WTC11 (cell line): ENCODE results near the gene ACADVL. TPM values are rescaled to one million over a fixed set of nuclear protein-coding genes. Genes with fewer than 3 reads are reported as not detected.

Source experiments
- ATAC-seq: fragments of 200-7000 bp; cut with Tn5 transposase; 2 replicates; pipeline ENCODE4 v1.10.0; 2021; ENCODE audit warnings: mild to moderate bottlenecking, moderate library complexity
- CTCF ChIA-PET: fragments of 300-600 bp; sonication (Branson Sonifier 250); formaldehyde crosslinking; loops from one replicate; lab custom pipeline; 2021; ENCODE audit warnings: antibody characterized with exemption; lab: Charles Lee
- POLR2A ChIA-PET: fragments of 350-600 bp; sonication (Branson Sonifier 250); formaldehyde crosslinking; loops from one replicate; lab custom pipeline; 2021; ENCODE audit warnings: antibody characterized with exemption; lab: Charles Lee
- DNase-seq: peaks from one replicate; pipeline ENCODE4 v3.0.0; 2021; ENCODE audit warnings: low spot score
- H3K27ac Mint-ChIP-seq: 2 replicates; pipeline ENCODE4 v1.8.0; 2021; ENCODE audit warnings: mixed read lengths
- H3K27me3 Mint-ChIP-seq: 2 replicates; pipeline ENCODE4 v1.8.0; 2021; ENCODE audit warnings: low read depth, mild to moderate bottlenecking, moderate library complexity, mixed read lengths
- H3K36me3 Mint-ChIP-seq: 2 replicates; pipeline ENCODE4 v1.8.0; 2021; ENCODE audit warnings: mixed read lengths
- H3K4me1 Mint-ChIP-seq: 2 replicates; pipeline ENCODE4 v1.8.0; 2022; ENCODE audit warnings: mixed read lengths
- H3K4me3 Mint-ChIP-seq: 2 replicates; pipeline ENCODE4 v1.8.0; 2021; ENCODE audit warnings: mild to moderate bottlenecking, moderate library complexity, mixed read lengths
- H3K9me3 Mint-ChIP-seq: 2 replicates; pipeline ENCODE4 v1.8.0; 2021; ENCODE audit warnings: mixed read lengths
- HMGA2 ChIP-seq: fragments of 250-450 bp; sonication (Bioruptor Pico); IDR thresholded peaks from 2 replicates; pipeline ENCODE4 v1.4.0; 2021; ENCODE audit warnings: mild to moderate bottlenecking, moderate library complexity
- JUN ChIP-seq: sonication (generic); formaldehyde crosslinking; IDR thresholded peaks from 2 replicates; pipeline ENCODE4 v1.8.0; 2023; ENCODE audit warnings: mild to moderate bottlenecking, missing genetic modification reagents
- NFATC4 ChIP-seq: fragments of 250-450 bp; sonication (Bioruptor Pico); IDR thresholded peaks from 2 replicates; pipeline ENCODE4 v1.9.0; 2021; ENCODE audit warnings: mild to moderate bottlenecking
- OVOL2 ChIP-seq: fragments of 250-450 bp; sonication (Bioruptor Pico); IDR thresholded peaks from 2 replicates; pipeline ENCODE4 v1.9.0; 2021; ENCODE audit warnings: mild to moderate bottlenecking, borderline replicate concordance
- SOX15 ChIP-seq: fragments of 250-450 bp; sonication (Bioruptor Pico); IDR thresholded peaks from 2 replicates; pipeline ENCODE4 v1.9.0; 2021; ENCODE audit warnings: mild to moderate bottlenecking
- TCF7 ChIP-seq: sonication (generic); formaldehyde crosslinking; IDR thresholded peaks from 2 replicates; pipeline ENCODE4 v1.8.0; 2022; ENCODE audit warnings: mild to moderate bottlenecking, low read depth, missing genetic modification reagents, moderate library complexity
- ZNF232 ChIP-seq: sonication (generic); formaldehyde crosslinking; IDR thresholded peaks from 2 replicates; pipeline ENCODE4 v1.8.0; 2022; ENCODE audit warnings: mild to moderate bottlenecking, missing genetic modification reagents
- ZNF263 ChIP-seq: sonication (generic); formaldehyde crosslinking; IDR thresholded peaks from 2 replicates; pipeline ENCODE4 v1.8.1; 2022; ENCODE audit warnings: low read depth, mild to moderate bottlenecking, moderate library complexity, missing genetic modification reagents
- ZNF671 ChIP-seq: fragments of 250-450 bp; sonication (Bioruptor Pico); IDR thresholded peaks from 2 replicates; pipeline ENCODE4 v1.8.0; 2021; ENCODE audit warnings: mild to moderate bottlenecking
- total RNA-seq: library from RNA; stranded (reverse); gene quantifications from 3 replicates; pipeline ENCODE4 v1.2.3, GENCODE V29; 2021
- TF ChIP-seq, protein P1 (sequence below): fragments of 250-450 bp; sonication (Bioruptor Pico); IDR thresholded peaks from 2 replicates; pipeline ENCODE4 v1.9.0; 2021; ENCODE audit warnings: mild to moderate bottlenecking
- TF ChIP-seq, protein P2 (sequence below): sonication (generic); formaldehyde crosslinking; IDR thresholded peaks from 2 replicates; pipeline ENCODE4 v1.8.1; 2023; ENCODE audit warnings: mild to moderate bottlenecking, moderate library complexity, missing genetic modification reagents
- TF ChIP-seq, protein P3 (sequence below): sonication (generic); formaldehyde crosslinking; IDR thresholded peaks from 2 replicates; pipeline ENCODE4 v1.8.1; 2022; ENCODE audit warnings: low read depth, mild to moderate bottlenecking, moderate library complexity, missing genetic modification reagents, borderline replicate concordance
- TF ChIP-seq, protein P4 (sequence below): fragments of 250-450 bp; sonication (Bioruptor Pico); IDR thresholded peaks from 2 replicates; pipeline ENCODE4 v1.9.0; 2021; ENCODE audit warnings: mild to moderate bottlenecking
- TF ChIP-seq, protein P5 (sequence below): fragments of 250-450 bp; sonication (Bioruptor Pico); conservative IDR thresholded peaks from 2 replicates; pipeline ENCODE4 v1.9.0; 2021; ENCODE audit warnings: mild to moderate bottlenecking
- TF ChIP-seq, protein P6 (sequence below): sonication (generic); formaldehyde crosslinking; IDR thresholded peaks from 2 replicates; pipeline ENCODE4 v1.8.0; 2023; ENCODE audit warnings: mild to moderate bottlenecking, missing genetic modification reagents
- TF ChIP-seq, protein P7 (sequence below): fragments of 200-600 bp; IDR thresholded peaks from 2 replicates; pipeline ENCODE4 v1.8.0; 2022; ENCODE audit warnings: antibody characterized with exemption
- TF ChIP-seq, protein P8 (sequence below): sonication (generic); formaldehyde crosslinking; IDR thresholded peaks from 2 replicates; pipeline ENCODE4 v1.8.1; 2023; ENCODE audit warnings: mild to moderate bottlenecking, missing genetic modification reagents, moderate library complexity

Gene ACADVL
- total RNA-seq, 1 experiment from 2014 or later = 236 TPM

DNA sequence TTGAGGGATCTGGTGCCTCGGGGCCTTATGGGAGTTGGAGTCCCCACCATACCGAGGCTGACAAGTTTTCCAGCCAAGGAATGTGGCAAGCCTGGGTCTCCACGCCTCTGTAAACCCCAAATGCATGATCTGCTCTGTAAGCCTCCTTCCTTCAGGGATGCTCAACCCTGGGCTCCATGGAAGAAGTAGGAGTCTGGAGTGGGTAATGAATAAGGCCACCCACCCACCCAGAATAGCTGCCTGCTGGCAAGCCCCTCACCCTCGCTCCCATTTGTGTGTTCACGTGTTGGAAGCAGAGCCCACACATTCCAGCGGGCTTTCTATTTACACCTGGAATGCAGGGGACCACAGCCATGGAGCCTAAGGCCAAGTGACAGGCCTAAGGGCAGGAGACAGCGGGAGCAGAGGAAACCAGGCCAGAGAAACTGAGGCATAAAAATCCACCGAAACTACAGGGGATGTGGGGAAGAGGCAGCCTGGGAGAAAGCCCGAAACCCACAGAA, 4.6 kb upstream of the ACADVL start (continued):
- TF ChIP-seq, protein P1, sequence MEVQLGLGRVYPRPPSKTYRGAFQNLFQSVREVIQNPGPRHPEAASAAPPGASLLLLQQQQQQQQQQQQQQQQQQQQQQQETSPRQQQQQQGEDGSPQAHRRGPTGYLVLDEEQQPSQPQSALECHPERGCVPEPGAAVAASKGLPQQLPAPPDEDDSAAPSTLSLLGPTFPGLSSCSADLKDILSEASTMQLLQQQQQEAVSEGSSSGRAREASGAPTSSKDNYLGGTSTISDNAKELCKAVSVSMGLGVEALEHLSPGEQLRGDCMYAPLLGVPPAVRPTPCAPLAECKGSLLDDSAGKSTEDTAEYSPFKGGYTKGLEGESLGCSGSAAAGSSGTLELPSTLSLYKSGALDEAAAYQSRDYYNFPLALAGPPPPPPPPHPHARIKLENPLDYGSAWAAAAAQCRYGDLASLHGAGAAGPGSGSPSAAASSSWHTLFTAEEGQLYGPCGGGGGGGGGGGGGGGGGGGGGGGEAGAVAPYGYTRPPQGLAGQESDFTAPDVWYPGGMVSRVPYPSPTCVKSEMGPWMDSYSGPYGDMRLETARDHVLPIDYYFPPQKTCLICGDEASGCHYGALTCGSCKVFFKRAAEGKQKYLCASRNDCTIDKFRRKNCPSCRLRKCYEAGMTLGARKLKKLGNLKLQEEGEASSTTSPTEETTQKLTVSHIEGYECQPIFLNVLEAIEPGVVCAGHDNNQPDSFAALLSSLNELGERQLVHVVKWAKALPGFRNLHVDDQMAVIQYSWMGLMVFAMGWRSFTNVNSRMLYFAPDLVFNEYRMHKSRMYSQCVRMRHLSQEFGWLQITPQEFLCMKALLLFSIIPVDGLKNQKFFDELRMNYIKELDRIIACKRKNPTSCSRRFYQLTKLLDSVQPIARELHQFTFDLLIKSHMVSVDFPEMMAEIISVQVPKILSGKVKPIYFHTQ (CRISPR knock-in tag) = no peak
- TF ChIP-seq, protein P2, sequence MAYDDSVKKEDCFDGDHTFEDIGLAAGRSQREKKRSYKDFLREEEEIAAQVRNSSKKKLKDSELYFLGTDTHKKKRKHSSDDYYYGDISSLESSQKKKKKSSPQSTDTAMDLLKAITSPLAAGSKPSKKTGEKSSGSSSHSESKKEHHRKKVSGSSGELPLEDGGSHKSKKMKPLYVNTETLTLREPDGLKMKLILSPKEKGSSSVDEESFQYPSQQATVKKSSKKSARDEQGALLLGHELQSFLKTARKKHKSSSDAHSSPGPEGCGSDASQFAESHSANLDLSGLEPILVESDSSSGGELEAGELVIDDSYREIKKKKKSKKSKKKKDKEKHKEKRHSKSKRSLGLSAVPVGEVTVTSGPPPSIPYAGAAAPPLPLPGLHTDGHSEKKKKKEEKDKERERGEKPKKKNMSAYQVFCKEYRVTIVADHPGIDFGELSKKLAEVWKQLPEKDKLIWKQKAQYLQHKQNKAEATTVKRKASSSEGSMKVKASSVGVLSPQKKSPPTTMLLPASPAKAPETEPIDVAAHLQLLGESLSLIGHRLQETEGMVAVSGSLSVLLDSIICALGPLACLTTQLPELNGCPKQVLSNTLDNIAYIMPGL (CRISPR knock-in tag) = no peak
- TF ChIP-seq TCF7 (CRISPR knock-in tag) (no peak), OVOL2 (CRISPR knock-in tag) (no peak)
- TF ChIP-seq, protein P3, sequence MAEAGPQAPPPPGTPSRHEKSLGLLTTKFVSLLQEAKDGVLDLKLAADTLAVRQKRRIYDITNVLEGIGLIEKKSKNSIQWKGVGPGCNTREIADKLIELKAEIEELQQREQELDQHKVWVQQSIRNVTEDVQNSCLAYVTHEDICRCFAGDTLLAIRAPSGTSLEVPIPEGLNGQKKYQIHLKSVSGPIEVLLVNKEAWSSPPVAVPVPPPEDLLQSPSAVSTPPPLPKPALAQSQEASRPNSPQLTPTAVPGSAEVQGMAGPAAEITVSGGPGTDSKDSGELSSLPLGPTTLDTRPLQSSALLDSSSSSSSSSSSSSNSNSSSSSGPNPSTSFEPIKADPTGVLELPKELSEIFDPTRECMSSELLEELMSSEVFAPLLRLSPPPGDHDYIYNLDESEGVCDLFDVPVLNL (CRISPR knock-in tag) = no peak
- TF ChIP-seq, protein P4, sequence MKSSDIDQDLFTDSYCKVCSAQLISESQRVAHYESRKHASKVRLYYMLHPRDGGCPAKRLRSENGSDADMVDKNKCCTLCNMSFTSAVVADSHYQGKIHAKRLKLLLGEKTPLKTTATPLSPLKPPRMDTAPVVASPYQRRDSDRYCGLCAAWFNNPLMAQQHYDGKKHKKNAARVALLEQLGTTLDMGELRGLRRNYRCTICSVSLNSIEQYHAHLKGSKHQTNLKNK = no peak

DNA sequence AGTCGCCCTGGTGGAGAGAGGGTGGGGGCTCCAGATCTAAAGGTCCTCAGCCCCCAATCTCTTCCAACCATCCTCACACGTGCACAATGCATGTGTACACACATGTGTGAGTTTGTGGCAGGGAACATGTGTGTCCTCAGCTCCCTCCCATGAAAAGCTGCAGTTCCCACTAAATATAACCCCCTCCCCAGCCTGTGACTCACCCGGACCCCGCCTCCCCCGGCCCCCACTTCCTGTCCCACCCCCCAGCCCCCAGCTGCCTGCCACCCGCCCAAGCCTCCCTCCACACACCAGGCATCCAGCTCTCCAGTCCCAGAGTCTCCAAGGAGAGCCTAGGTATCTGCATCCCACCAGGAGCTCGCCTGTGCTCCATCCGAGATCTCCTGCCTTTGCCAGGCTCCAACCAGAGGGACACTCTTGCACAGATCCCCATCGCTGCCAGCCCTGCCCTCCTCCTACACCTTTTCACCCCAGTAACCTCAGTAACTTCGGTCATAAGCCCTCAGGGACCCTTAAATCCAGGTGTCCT, 4.0 kb upstream of the ACADVL start:
- Mint-ChIP-seq H3K27ac (peak overlapping the region; percentile 96), H3K27me3 (peaks cover 4% of the 10 kb centered on the region; the same call in 1 of the 2 replicates), H3K9me3 (no peaks in the 10 kb centered on the region), H3K4me3 (peak overlapping the region; percentile 86), H3K36me3 (no peaks in the 10 kb centered on the region), H3K4me1 (peaks cover 58% of the 10 kb centered on the region)
- TF ChIP-seq SOX15 (CRISPR knock-in tag) (no peak), JUN (CRISPR knock-in tag) (no peak), NFATC4 (CRISPR knock-in tag) (no peak), ZNF232 (CRISPR knock-in tag) (no peak), HMGA2 (CRISPR knock-in tag) (no peak), ZNF263 (no peak), ZNF671 (CRISPR knock-in tag) (no peak)
- TF ChIP-seq, protein P5, sequence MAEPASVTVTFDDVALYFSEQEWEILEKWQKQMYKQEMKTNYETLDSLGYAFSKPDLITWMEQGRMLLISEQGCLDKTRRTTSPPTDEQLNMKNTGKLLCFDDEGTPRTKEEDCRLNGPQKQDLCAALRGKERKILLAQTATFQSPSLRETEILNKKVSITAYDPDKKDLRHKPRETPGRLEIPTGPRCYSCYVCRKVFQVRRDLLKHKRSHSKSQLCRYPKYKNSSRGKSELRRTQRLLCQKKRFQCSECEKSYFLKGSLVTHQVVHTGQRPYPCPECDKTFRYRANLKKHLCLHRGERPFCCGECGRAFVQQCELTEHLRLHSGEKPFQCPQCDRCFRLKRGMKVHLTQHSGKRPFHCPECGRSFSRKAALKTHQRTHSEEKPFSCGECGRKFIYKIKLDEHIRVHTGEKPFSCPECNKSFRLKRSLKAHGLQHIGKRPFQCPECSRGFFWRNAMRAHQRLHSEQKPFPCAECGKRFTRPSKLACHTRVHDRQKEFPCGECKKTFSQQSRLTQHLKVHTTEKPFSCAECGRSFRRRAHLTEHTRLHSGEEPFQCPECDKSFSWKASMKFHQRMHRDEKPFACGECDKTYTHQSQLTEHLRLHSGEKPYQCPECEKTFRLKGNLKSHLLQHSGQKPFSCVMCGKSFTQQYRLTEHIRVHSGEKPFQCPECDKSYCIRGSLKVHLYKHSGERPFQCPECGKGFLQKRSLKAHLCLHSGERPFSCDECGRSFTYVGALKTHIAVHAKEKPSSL = no peak
- TF ChIP-seq, protein P6, sequence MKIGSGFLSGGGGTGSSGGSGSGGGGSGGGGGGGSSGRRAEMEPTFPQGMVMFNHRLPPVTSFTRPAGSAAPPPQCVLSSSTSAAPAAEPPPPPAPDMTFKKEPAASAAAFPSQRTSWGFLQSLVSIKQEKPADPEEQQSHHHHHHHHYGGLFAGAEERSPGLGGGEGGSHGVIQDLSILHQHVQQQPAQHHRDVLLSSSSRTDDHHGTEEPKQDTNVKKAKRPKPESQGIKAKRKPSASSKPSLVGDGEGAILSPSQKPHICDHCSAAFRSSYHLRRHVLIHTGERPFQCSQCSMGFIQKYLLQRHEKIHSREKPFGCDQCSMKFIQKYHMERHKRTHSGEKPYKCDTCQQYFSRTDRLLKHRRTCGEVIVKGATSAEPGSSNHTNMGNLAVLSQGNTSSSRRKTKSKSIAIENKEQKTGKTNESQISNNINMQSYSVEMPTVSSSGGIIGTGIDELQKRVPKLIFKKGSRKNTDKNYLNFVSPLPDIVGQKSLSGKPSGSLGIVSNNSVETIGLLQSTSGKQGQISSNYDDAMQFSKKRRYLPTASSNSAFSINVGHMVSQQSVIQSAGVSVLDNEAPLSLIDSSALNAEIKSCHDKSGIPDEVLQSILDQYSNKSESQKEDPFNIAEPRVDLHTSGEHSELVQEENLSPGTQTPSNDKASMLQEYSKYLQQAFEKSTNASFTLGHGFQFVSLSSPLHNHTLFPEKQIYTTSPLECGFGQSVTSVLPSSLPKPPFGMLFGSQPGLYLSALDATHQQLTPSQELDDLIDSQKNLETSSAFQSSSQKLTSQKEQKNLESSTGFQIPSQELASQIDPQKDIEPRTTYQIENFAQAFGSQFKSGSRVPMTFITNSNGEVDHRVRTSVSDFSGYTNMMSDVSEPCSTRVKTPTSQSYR (CRISPR knock-in tag) = no peak
- TF ChIP-seq, protein P7, sequence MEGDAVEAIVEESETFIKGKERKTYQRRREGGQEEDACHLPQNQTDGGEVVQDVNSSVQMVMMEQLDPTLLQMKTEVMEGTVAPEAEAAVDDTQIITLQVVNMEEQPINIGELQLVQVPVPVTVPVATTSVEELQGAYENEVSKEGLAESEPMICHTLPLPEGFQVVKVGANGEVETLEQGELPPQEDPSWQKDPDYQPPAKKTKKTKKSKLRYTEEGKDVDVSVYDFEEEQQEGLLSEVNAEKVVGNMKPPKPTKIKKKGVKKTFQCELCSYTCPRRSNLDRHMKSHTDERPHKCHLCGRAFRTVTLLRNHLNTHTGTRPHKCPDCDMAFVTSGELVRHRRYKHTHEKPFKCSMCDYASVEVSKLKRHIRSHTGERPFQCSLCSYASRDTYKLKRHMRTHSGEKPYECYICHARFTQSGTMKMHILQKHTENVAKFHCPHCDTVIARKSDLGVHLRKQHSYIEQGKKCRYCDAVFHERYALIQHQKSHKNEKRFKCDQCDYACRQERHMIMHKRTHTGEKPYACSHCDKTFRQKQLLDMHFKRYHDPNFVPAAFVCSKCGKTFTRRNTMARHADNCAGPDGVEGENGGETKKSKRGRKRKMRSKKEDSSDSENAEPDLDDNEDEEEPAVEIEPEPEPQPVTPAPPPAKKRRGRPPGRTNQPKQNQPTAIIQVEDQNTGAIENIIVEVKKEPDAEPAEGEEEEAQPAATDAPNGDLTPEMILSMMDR = no peak
- TF ChIP-seq, protein P8, sequence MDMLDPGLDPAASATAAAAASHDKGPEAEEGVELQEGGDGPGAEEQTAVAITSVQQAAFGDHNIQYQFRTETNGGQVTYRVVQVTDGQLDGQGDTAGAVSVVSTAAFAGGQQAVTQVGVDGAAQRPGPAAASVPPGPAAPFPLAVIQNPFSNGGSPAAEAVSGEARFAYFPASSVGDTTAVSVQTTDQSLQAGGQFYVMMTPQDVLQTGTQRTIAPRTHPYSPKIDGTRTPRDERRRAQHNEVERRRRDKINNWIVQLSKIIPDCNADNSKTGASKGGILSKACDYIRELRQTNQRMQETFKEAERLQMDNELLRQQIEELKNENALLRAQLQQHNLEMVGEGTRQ (CRISPR knock-in tag) = no peak
- no peak for ATAC-seq
- POLR2A ChIA-PET = no interaction called here
- CTCF ChIA-PET = interaction anchor here (0.6 to 2.9 kb wide), 4 partner anchors 51 to 170 kb away, joined by 3 to 11 read pairs (median 6); no protein-coding TSS in a partner anchor
- no peak for DNase-seq
